GM12878 (cell line): ENCODE measurements around the gene GLMP. TPM values are rescaled to one million over a fixed set of nuclear protein-coding genes. Genes with fewer than 3 reads are reported as not detected.

ENCODE experiments used
- CBX3 ChIP-seq: fragments of 200-600 bp; sonication (generic); IDR thresholded peaks from 2 replicates; pipeline ENCODE4 v1.6.1; 2016; ENCODE audit warnings: low read depth, borderline replicate concordance
- CHD2 ChIP-seq: IDR thresholded peaks from 2 replicates; pipeline ENCODE4 v1.6.1; 2011; ENCODE audit warnings: low read depth, low read length, improper control_type of control experiment, borderline replicate concordance
- E2F4 ChIP-seq: IDR thresholded peaks from 2 replicates; pipeline ENCODE4 v1.6.1; 2012; ENCODE audit warnings: low read depth, low read length, improper control_type of control experiment
- ELK1 ChIP-seq: IDR thresholded peaks from 2 replicates; pipeline ENCODE4 v1.6.1; 2012; ENCODE audit warnings: low read depth, low read length, improper control_type of control experiment
- ETV6 ChIP-seq, 2 experiments: fragments of 450-650 bp in 1 of 2; IDR thresholded peaks in 1 of 2; conservative IDR thresholded peaks in 1 of 2; 2 replicates each; pipeline ENCODE4 v1.6.1; 2014; ENCODE audit warnings: antibody characterized with exemption in 1 of 2, borderline replicate concordance in 1 of 2, low read depth in 1 of 2, mild to moderate bottlenecking in 1 of 2, moderate library complexity in 1 of 2
- HDAC6 ChIP-seq: fragments of 200-600 bp; sonication (generic); IDR thresholded peaks from one replicate; pipeline ENCODE4 v1.8.0; 2017; ENCODE audit warnings: antibody characterized with exemption; ENCODE audit not compliant: unreplicated experiment
- IRF4 ChIP-seq: IDR thresholded peaks from 2 replicates; pipeline ENCODE4 v1.6.1; 2011; ENCODE audit warnings: low read depth, low read length
- JUND ChIP-seq: IDR thresholded peaks from 2 replicates; pipeline ENCODE4 v1.6.1; 2012; ENCODE audit warnings: low read depth, mild to moderate bottlenecking, low read length, improper control_type of control experiment, moderate library complexity
- NFXL1 ChIP-seq: fragments of 450-650 bp; IDR thresholded peaks from 2 replicates; pipeline ENCODE4 v1.6.1; 2017; ENCODE audit warnings: antibody characterized with exemption, mild to moderate bottlenecking, borderline replicate concordance
- NR2C1 ChIP-seq: fragments of 450-650 bp; IDR thresholded peaks from 2 replicates; pipeline ENCODE4 v1.6.1; 2017; ENCODE audit warnings: antibody characterized with exemption, mild to moderate bottlenecking, moderate library complexity
- NR2C2 ChIP-seq: IDR thresholded peaks from 2 replicates; pipeline ENCODE4 v1.6.1; 2011; ENCODE audit warnings: borderline replicate concordance, low read depth; ENCODE audit not compliant: control insufficient read depth, insufficient read length
- PKNOX1 ChIP-seq: fragments of 450-650 bp; IDR thresholded peaks from 2 replicates; pipeline ENCODE4 v1.6.1; 2016; ENCODE audit warnings: mild to moderate bottlenecking
- POLR2AphosphoS2 ChIP-seq: IDR thresholded peaks from 2 replicates; pipeline ENCODE4 v1.6.1; 2011; ENCODE audit warnings: low read depth, mild to moderate bottlenecking, low read length, improper control_type of control experiment, moderate library complexity
- RFX5 ChIP-seq: IDR thresholded peaks from 2 replicates; pipeline ENCODE4 v1.6.1; 2011; ENCODE audit warnings: low read depth, low read length, improper control_type of control experiment
- SMAD1 ChIP-seq: fragments of 450-650 bp; IDR thresholded peaks from 2 replicates; pipeline ENCODE4 v1.6.1; 2018; ENCODE audit warnings: mild to moderate bottlenecking, low read depth; ENCODE audit not compliant: partially characterized antibody
- SMARCA5 ChIP-seq: fragments of 450-650 bp; IDR thresholded peaks from 2 replicates; pipeline ENCODE4 v1.6.1; 2017; ENCODE audit warnings: mild to moderate bottlenecking
- SPI1 ChIP-seq: IDR thresholded peaks from 2 replicates; pipeline ENCODE4 v1.6.1; 2011; ENCODE audit warnings: low read depth, mild to moderate bottlenecking, low read length, moderate library complexity, borderline replicate concordance; ENCODE audit not compliant: insufficient read depth
- SREBF1 ChIP-seq: IDR thresholded peaks from 2 replicates; pipeline ENCODE4 v1.6.1; 2012; ENCODE audit warnings: mild to moderate bottlenecking, low read length
- SUZ12 ChIP-seq: fragments of 200-600 bp; sonication (generic); IDR thresholded peaks from one replicate; pipeline ENCODE4 v1.6.1; 2018; ENCODE audit warnings: antibody characterized with exemption, mild to moderate bottlenecking; ENCODE audit not compliant: unreplicated experiment
- TBL1XR1 ChIP-seq: IDR thresholded peaks from 2 replicates; pipeline ENCODE4 v1.6.1; 2012; ENCODE audit warnings: low read depth, low read length, improper control_type of control experiment
- TCF12 ChIP-seq: IDR thresholded peaks from 2 replicates; pipeline ENCODE4 v1.6.1; 2011; ENCODE audit warnings: low read depth, mild to moderate bottlenecking, low read length
- TCF7 ChIP-seq: IDR thresholded peaks from 2 replicates; pipeline ENCODE4 v1.6.1; 2014; ENCODE audit warnings: antibody characterized with exemption, borderline replicate concordance
- ZBED1 ChIP-seq: IDR thresholded peaks from 2 replicates; pipeline ENCODE4 v1.6.1; 2016; ENCODE audit warnings: borderline replicate concordance
- ZNF217 ChIP-seq: fragments of 450-650 bp; IDR thresholded peaks from 2 replicates; pipeline ENCODE4 v1.6.1; 2017; ENCODE audit warnings: antibody characterized with exemption, mild to moderate bottlenecking
- polyA plus RNA-seq, 11 experiments: library from polyadenylated mRNA; depleted of rRNA in 4 of 11; unstranded in 6 of 11; stranded (reverse) in 5 of 11; fragments of >200 nt; fragmentation: Nextera tagmentation in 4 of 11; fragmentation: Illumina TruSeq in 1 of 11; extraction: Ambion mirVana in 4 of 11; extraction: Trizol in 1 of 11; gene quantifications; 1 replicate in 1 of 11; 2 replicates in 10 of 11; pipeline versions ENCODE4 v1.2.1 to v1.2.3, GENCODE V29; 2011 to 2016; ENCODE audit warnings: inconsistent platforms in 2 of 11, missing spikeins in 2 of 11, low read depth in 1 of 11
- total RNA-seq, 4 experiments: library from RNA; depleted of rRNA in 3 of 4; stranded (reverse); fragments of >200 nt in 3 of 4; fragmentation: Illumina TruSeq in 1 of 4; extraction: Trizol in 1 of 4; gene quantifications; 2 replicates each; pipeline versions ENCODE4 v1.2.1 to v1.2.3, GENCODE V29; 2013 to 2021
- TF ChIP-seq, protein P1 (sequence below): fragments of 450-650 bp; IDR thresholded peaks from 2 replicates; pipeline ENCODE4 v1.6.1; 2017; ENCODE audit warnings: mild to moderate bottlenecking, low read depth, inconsistent platforms; ENCODE audit not compliant: poor library complexity, severe bottlenecking

GLMP gene
- total and polyA plus RNA-seq, 10 of the 15 experiments (the other 5 are each of a cell fraction or from before 2014, with no cell fraction given) = 4.4 to 30.0 (median 19.5) TPM

GRCh38 chr1:156282479-156283222, 12.8 kb downstream of the GLMP start, which contains the start of gene SMG5 (continued):
- TF ChIP-seq CBX3 (no peak), SPI1 (peak; percentile 13; the same call in 1 of the 2 replicates), RFX5 (no peak), TCF12 (peak; percentile 74; the same call in 1 of the 2 replicates), E2F4 (peak; percentile 55; the same call in 1 of the 2 replicates), POLR2AphosphoS2 (peak; percentile 90; the same call in 1 of the 2 replicates), CHD2 (peak; percentile 100), JUND (no peak), ETV6 (conservative IDR thresholded peaks at IDR 0.05 in 1 of 2, IDR thresholded peaks at IDR 0.05 in 1 of 2; ENCODE audit: borderline replicate concordance in 1 of 2, low read depth in 1 of 2) (peak in 1 of 2 experiments; percentile 62; a peak in 1 of 4 replicates), HDAC6 (peak; percentile 72), NR2C1 (peak; percentile 82), SREBF1 (0 out of 2 replicates have a peak, but pooled peaks have one; percentile 13), SUZ12 (no peak), ZBED1 (peak; percentile 21; the same call in 1 of the 2 replicates), TBL1XR1 (peak; percentile 76; the same call in 1 of the 2 replicates), ELK1 (peak; percentile 92), SMARCA5 (no peak; the same call in none of the 2 replicates), SMAD1 (no peak), NFXL1 (no peak), PKNOX1 (peak; percentile 76), ZNF217 (no peak), NR2C2 (no peak), TCF7 (peak; percentile 47; the same call in 1 of the 2 replicates), IRF4 (peak; percentile 77)
- TF ChIP-seq, protein P1, sequence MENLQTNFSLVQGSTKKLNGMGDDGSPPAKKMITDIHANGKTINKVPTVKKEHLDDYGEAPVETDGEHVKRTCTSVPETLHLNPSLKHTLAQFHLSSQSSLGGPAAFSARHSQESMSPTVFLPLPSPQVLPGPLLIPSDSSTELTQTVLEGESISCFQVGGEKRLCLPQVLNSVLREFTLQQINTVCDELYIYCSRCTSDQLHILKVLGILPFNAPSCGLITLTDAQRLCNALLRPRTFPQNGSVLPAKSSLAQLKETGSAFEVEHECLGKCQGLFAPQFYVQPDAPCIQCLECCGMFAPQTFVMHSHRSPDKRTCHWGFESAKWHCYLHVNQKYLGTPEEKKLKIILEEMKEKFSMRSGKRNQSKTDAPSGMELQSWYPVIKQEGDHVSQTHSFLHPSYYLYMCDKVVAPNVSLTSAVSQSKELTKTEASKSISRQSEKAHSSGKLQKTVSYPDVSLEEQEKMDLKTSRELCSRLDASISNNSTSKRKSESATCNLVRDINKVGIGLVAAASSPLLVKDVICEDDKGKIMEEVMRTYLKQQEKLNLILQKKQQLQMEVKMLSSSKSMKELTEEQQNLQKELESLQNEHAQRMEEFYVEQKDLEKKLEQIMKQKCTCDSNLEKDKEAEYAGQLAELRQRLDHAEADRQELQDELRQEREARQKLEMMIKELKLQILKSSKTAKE = peak; percentile 52
